HepG2 (cell line): ENCODE data around the gene GSTM2. TPM values are rescaled to one million over a fixed set of nuclear protein-coding genes. Genes with fewer than 3 reads are reported as not detected.
A peak's percentile ranks its signal among the peaks of the same experiment; 100 is the strongest.

Experiments
- ATAC-seq: fragments of 200-7000 bp; cut with Tn5 transposase; 3 replicates; pipeline ENCODE4 v1.9.1; 2020; ENCODE audit warnings: mild to moderate bottlenecking, moderate library complexity
- BruUV-seq: library from RNA; stranded (reverse); fragments of 400-500 nt; replicated peaks from 2 replicates; lab custom pipeline; 2021; lab: Mats Ljungman, UMichigan
- CTCF ChIA-PET: fragments of 300-600 bp; formaldehyde crosslinking; extraction: SDS; loops from one replicate; lab custom pipeline; 2021; ENCODE audit warnings: low total read pairs, inconsistent platforms, low intra/inter-chr PET ratio; lab: Yijun Ruan, JAX
- POLR2A ChIA-PET: fragments of 350-600 bp; sonication (Branson Sonifier 250); formaldehyde crosslinking; loops from one replicate; lab custom pipeline; 2020; ENCODE audit warnings: antibody characterized with exemption, inconsistent platforms; lab: Yijun Ruan, JAX
- DNase-seq: peaks from one replicate; pipeline ENCODE4 v3.0.0-alpha.2; 2015; ENCODE audit warnings: low spot score
- FAIRE-seq: peaks from 3 replicates; lab custom pipeline; 2011; peaks lifted over from hg19 to GRCh38; lab: Jason Lieb, UNC
- H2AFZ ChIP-seq: one replicate; pipeline ENCODE4 v1.6.1; 2011; ENCODE audit warnings: low read length, inconsistent platforms
- H3K27ac ChIP-seq: fragments of 300-600 bp; 3 replicates; pipeline ENCODE4 v1.8.0; 2011; ENCODE audit warnings: mixed run types, mild to moderate bottlenecking, mixed read lengths, low read length, inconsistent platforms; ENCODE audit not compliant: insufficient read depth; ENCODE audit errors: extremely low read length
- H3K27me3 ChIP-seq, 2 experiments: fragments of 200-600 bp in 1 of 2; 2 replicates in 1 of 2; 3 replicates in 1 of 2; pipeline versions ENCODE4 v1.6.0 to v1.8.0; 2011; ENCODE audit warnings: low read length in 2 of 2, mild to moderate bottlenecking in 2 of 2, moderate library complexity in 2 of 2, inconsistent platforms in 1 of 2; ENCODE audit not compliant: insufficient read depth in 2 of 2, control insufficient read depth in 1 of 2
- H3K36me3 ChIP-seq, 2 experiments: fragments of 200-600 bp in 1 of 2; replicated peaks in 1 of 2; 2 replicates in 1 of 2; 3 replicates in 1 of 2; pipeline versions ENCODE4 v1.5.1 to v1.8.0; 2011; ENCODE audit warnings: low read length in 2 of 2, inconsistent platforms in 1 of 2; ENCODE audit not compliant: insufficient read depth in 2 of 2, control insufficient read depth in 1 of 2
- H3K4me1 ChIP-seq: 2 replicates; pipeline ENCODE4 v1.5.1; 2012; ENCODE audit warnings: low read length, inconsistent platforms; ENCODE audit not compliant: insufficient read depth
- H3K4me2 ChIP-seq: 2 replicates; pipeline ENCODE4 v1.6.0; 2011; ENCODE audit warnings: low read depth, low read length, inconsistent platforms
- H3K4me3 ChIP-seq, 3 experiments: fragments of 200-600 bp in 1 of 3; sonication (generic), shearing (Covaris generic) in 1 of 3; replicated peaks in 1 of 3; 2 replicates each; pipeline ENCODE4 v1.5.1; 2011 to 2016; ENCODE audit warnings: low read length in 3 of 3, inconsistent platforms in 2 of 3, low read depth in 2 of 3, mild to moderate bottlenecking in 2 of 3, control low read depth in 1 of 3, mixed read lengths in 1 of 3; ENCODE audit not compliant: insufficient read depth in 1 of 3
- H3K79me2 ChIP-seq: one replicate; pipeline ENCODE4 v1.6.1; 2011; ENCODE audit warnings: low read length, inconsistent platforms; ENCODE audit not compliant: insufficient read depth
- H3K9ac ChIP-seq: 2 replicates; pipeline ENCODE4 v1.6.0; 2011; ENCODE audit warnings: mild to moderate bottlenecking, low read depth, low read length, inconsistent platforms; ENCODE audit not compliant: insufficient read depth
- H3K9me3 ChIP-seq: 2 replicates; pipeline ENCODE4 v1.5.1; 2012; ENCODE audit warnings: mild to moderate bottlenecking, low read length
- H4K20me1 ChIP-seq: 2 replicates; pipeline ENCODE4 v1.6.0; 2011; ENCODE audit warnings: inconsistent platforms, mild to moderate bottlenecking, low read length, moderate library complexity; ENCODE audit not compliant: insufficient read depth
- DMAP1 ChIP-seq: IDR thresholded peaks from 2 replicates; pipeline ENCODE4 v1.6.1; 2016
- MIER2 ChIP-seq: IDR thresholded peaks from 2 replicates; pipeline ENCODE4 v1.6.1; 2016; ENCODE audit warnings: missing biosample characterization, missing genetic modification reagents
- RAD21 ChIP-seq: fragments of 450-650 bp; formaldehyde crosslinking; IDR thresholded peaks from 2 replicates; pipeline ENCODE4 v1.5.0; 2020; ENCODE audit warnings: mild to moderate bottlenecking
- RBFOX2 ChIP-seq: fragments of 200-400 bp; formaldehyde crosslinking; IDR thresholded peaks from 2 replicates; pipeline ENCODE4 v1.6.1; 2017; ENCODE audit warnings: low read depth, mild to moderate bottlenecking, low read length
- TMF1 ChIP-seq: sonication (generic); formaldehyde crosslinking; IDR thresholded peaks from 2 replicates; pipeline ENCODE4 v1.8.1; 2022; ENCODE audit warnings: low read depth, missing genetic modification reagents
- ZBTB38 ChIP-seq: sonication (generic); formaldehyde crosslinking; IDR thresholded peaks from 2 replicates; pipeline ENCODE4 v1.5.1; 2020; ENCODE audit warnings: mild to moderate bottlenecking, missing genetic modification reagents
- ZBTB42 ChIP-seq: sonication (generic); formaldehyde crosslinking; IDR thresholded peaks from 2 replicates; pipeline ENCODE4 v1.5.0; 2020; ENCODE audit warnings: mild to moderate bottlenecking, missing genetic modification reagents
- ZBTB8A ChIP-seq: sonication (generic); formaldehyde crosslinking; IDR thresholded peaks from 2 replicates; pipeline ENCODE4 v1.4.0; 2020; ENCODE audit warnings: mild to moderate bottlenecking, low read depth, missing genetic modification reagents, borderline replicate concordance
- WGBS: methylation state at CpG from one replicate; pipeline ENCODE4 v1.1.6; 2017; ENCODE audit warnings: low lambda C conversion rate; 5-methylcytosine and 5-hydroxymethylcytosine counted together
- in situ Hi-C: cut with HindIII; loops from 2 replicates; pipeline ENCODE4 v1.10.0; 2017; ENCODE audit warnings: low pct_unique_long_range_greater_than_20kb; ENCODE audit not compliant: extremely low pct_ligation_motif_present
- intact Hi-C: fragments of 100-400 bp; cut with micrococcal nuclease; formaldehyde crosslinking; loops from one replicate; pipeline ENCODE4 v1.10.0; 2022; ENCODE audit not compliant: unreplicated experiment
- polyA plus RNA-seq, 8 experiments: library from polyadenylated mRNA; depleted of rRNA in 3 of 8; stranded (reverse) in 7 of 8; unstranded in 1 of 8; fragments of >200 nt; fragmentation: Illumina TruSeq in 4 of 8; extraction: Trizol in 4 of 8; gene quantifications; 2 replicates each; pipeline versions ENCODE4 v1.2.1 to v1.2.3, GENCODE V29; 2011 to 2016; ENCODE audit warnings: low read depth in 4 of 8, missing spikeins in 1 of 8, mixed read lengths in 1 of 8; ENCODE audit not compliant: insufficient read depth in 1 of 8
- total RNA-seq, 5 experiments: library from RNA; depleted of rRNA; stranded (reverse); fragments of >200 nt; fragmentation: Illumina TruSeq; extraction: Trizol; gene quantifications; 2 replicates each; pipeline ENCODE4 v1.2.3, GENCODE V29; 2016; ENCODE audit warnings: low read depth in 1 of 5
- TF ChIP-seq, protein P1 (sequence below): sonication (generic); formaldehyde crosslinking; IDR thresholded peaks from 2 replicates; pipeline ENCODE4 v1.8.1; 2022; ENCODE audit warnings: mild to moderate bottlenecking, missing genetic modification reagents
- TF ChIP-seq, protein P2 (sequence below): IDR thresholded peaks from 2 replicates; pipeline ENCODE4 v1.6.1; 2016
- TF ChIP-seq, protein P3 (sequence below): sonication (generic); formaldehyde crosslinking; IDR thresholded peaks from 2 replicates; pipeline ENCODE4 v1.4.0; 2020; ENCODE audit warnings: missing genetic modification reagents, borderline replicate concordance

Gene GSTM2
- total and polyA plus RNA-seq, 2 of the 13 experiments (the other 11 are each of a cell fraction or from before 2014, with no cell fraction given), result 7.0 to 15.0 TPM

DNA sequence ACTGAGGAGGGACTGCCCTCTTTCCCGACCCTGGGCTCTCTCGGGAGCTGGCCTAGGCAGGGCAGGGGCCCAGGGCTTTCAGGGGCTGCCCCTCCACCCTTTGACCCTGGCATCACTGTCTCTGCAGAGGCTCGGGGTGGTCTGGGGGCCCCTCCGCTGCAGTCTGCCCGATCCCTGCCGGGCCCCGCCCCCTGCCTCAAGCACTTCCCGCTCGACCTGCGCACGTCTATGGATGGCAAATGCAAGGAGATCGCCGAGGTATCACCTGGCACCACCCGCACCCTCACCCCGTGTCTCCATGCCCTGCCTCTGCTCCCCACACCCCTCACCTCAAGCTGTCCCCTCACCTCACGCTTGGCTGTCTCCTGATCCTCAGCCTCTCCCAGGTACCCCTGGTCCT is 42.7 kb upstream of the GSTM2 start:
- H3K27ac ChIP-seq, result no peak overlapping the region
- BruUV-seq, result no TSS peak
- peaks cover 35 to 55% of the 10 kb centered on the region in 2 experiments for H3K36me3 ChIP-seq
- no peak overlapping the region for H3K4me3 ChIP-seq
- intact Hi-C loops, result no loop called here
- POLR2A ChIA-PET, result interaction anchor here (1.1 to 1.2 kb wide), 2 partner anchors 11 to 77 kb away, joined by 3 to 6 read pairs; partner anchors contain the start of gene GNAI3
- 84% methylated on average over 9 of the region's 16 CpGs for WGBS
- no peak overlapping the region for H2AFZ ChIP-seq
- peaks cover 46% of the 10 kb centered on the region for H3K79me2 ChIP-seq
- FAIRE-seq (no peak), DNase-seq (no peak), ATAC-seq (no peak)
- H4K20me1 ChIP-seq, result peaks cover 39% of the 10 kb centered on the region
- no peak overlapping the region for H3K9ac ChIP-seq
- TF ChIP-seq RBFOX2 (peak; percentile 43; the same call in 1 of the 2 replicates), ZBTB38 (no peak)
- H3K9me3 ChIP-seq, result no peaks in the 10 kb centered on the region
- in situ Hi-C loops, result no loop called here
- no peaks in the 10 kb centered on the region; a peak in 1 of 5 replicates for H3K27me3 ChIP-seq
- H3K4me1 ChIP-seq, result peaks cover 25% of the 10 kb centered on the region
- no peak overlapping the region for H3K4me2 ChIP-seq
- CTCF ChIA-PET, result no interaction called here

DNA sequence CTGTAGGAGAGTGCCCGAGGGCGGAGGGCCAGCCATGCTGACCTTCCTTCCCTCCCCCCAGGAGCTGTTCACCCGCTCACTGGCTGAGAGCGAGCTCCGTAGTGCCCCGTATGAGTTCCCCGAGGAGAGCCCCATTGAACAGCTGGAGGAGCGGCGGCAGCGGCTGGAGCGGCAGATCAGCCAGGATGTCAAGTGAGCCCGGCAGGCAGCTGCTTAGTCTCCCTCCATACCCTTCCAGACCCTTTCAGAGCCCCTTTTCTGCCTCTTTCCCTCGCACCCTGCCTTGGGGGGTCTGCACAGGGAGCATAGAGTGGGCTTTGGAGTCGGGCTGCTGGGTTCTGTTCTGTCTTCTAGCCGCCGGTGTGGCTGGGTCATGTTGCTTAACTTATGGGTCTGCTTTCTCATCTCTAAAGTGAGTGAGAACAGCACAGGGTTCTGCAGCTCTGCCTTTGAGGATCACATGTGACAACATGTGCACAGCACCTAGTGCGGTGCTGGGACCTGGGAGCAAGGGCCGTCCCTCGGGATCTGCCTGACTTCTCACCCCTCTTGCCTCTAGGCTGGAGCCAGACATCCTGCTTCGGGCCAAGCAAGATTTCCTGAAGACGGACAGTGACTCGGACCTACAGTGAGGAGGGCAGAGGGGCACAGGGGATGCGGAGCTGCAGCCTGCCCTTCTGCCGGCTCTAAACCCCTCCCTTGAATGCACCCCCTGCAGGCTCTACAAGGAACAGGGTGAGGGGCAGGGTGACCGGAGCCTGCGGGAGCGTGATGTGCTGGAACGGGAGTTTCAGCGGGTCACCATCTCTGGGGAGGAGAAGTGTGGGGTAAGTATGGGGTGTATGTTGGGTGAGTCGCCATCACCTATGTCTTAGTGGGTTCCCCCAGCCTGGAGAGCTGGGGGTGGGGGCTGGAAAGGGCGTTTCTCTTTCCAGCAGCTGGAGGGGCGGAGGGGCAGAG is 42.0 kb upstream of the GSTM2 start:
- H4K20me1 ChIP-seq, result peaks cover 39% of the 10 kb centered on the region
- no peaks in the 10 kb centered on the region for H3K9me3 ChIP-seq
- no peak for ATAC-seq
- H3K27me3 ChIP-seq, result no peaks in the 10 kb centered on the region
- no peak for DNase-seq
- no peak overlapping the region for H3K27ac ChIP-seq
- in situ Hi-C loops (no loop called here), intact Hi-C loops (no loop called here)
- POLR2A ChIA-PET, result interaction anchor here (1.1 kb wide), 1 partner anchor 10 kb away, joined by 3 read pairs; no protein-coding TSS in a partner anchor
- H3K79me2 ChIP-seq, result peaks cover 41% of the 10 kb centered on the region
- over 99% methylated on average over 31 of the region's 32 CpGs for WGBS
- H3K9ac ChIP-seq, result no peak overlapping the region
- peaks cover 25% of the 10 kb centered on the region for H3K4me1 ChIP-seq
- CTCF ChIA-PET, result no interaction called here
- no peak overlapping the region for H3K4me2 ChIP-seq
- no peak for FAIRE-seq
- H3K4me3 ChIP-seq, result no peak overlapping the region
- BruUV-seq, result no TSS peak
- H3K36me3 ChIP-seq, result peaks cover 40 to 59% of the 10 kb centered on the region in 2 experiments
- no peak overlapping the region for H2AFZ ChIP-seq
- TF ChIP-seq DMAP1 (CRISPR knock-in tag), result no peak
- no peak for TF ChIP-seq MIER2 (CRISPR knock-in tag)
- TF ChIP-seq, protein P1, sequence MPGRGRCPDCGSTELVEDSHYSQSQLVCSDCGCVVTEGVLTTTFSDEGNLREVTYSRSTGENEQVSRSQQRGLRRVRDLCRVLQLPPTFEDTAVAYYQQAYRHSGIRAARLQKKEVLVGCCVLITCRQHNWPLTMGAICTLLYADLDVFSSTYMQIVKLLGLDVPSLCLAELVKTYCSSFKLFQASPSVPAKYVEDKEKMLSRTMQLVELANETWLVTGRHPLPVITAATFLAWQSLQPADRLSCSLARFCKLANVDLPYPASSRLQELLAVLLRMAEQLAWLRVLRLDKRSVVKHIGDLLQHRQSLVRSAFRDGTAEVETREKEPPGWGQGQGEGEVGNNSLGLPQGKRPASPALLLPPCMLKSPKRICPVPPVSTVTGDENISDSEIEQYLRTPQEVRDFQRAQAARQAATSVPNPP, result no peak
- TF ChIP-seq, protein P2, sequence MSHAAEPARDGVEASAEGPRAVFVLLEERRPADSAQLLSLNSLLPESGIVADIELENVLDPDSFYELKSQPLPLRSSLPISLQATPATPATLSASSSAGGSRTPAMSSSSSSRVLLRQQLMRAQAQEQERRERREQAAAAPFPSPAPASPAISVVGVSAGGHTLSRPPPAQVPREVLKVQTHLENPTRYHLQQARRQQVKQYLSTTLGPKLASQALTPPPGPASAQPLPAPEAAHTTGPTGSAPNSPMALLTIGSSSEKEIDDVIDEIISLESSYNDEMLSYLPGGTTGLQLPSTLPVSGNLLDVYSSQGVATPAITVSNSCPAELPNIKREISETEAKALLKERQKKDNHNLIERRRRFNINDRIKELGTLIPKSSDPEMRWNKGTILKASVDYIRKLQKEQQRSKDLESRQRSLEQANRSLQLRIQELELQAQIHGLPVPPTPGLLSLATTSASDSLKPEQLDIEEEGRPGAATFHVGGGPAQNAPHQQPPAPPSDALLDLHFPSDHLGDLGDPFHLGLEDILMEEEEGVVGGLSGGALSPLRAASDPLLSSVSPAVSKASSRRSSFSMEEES (CRISPR knock-in tag), result no peak
- TF ChIP-seq TMF1 (CRISPR knock-in tag), result no peak
- no peak for TF ChIP-seq ZBTB42 (CRISPR knock-in tag)
- TF ChIP-seq RAD21 (CRISPR knock-in tag), result no peak
- TF ChIP-seq, protein P3, sequence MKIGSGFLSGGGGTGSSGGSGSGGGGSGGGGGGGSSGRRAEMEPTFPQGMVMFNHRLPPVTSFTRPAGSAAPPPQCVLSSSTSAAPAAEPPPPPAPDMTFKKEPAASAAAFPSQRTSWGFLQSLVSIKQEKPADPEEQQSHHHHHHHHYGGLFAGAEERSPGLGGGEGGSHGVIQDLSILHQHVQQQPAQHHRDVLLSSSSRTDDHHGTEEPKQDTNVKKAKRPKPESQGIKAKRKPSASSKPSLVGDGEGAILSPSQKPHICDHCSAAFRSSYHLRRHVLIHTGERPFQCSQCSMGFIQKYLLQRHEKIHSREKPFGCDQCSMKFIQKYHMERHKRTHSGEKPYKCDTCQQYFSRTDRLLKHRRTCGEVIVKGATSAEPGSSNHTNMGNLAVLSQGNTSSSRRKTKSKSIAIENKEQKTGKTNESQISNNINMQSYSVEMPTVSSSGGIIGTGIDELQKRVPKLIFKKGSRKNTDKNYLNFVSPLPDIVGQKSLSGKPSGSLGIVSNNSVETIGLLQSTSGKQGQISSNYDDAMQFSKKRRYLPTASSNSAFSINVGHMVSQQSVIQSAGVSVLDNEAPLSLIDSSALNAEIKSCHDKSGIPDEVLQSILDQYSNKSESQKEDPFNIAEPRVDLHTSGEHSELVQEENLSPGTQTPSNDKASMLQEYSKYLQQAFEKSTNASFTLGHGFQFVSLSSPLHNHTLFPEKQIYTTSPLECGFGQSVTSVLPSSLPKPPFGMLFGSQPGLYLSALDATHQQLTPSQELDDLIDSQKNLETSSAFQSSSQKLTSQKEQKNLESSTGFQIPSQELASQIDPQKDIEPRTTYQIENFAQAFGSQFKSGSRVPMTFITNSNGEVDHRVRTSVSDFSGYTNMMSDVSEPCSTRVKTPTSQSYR (CRISPR knock-in tag), result no peak
- no peak for TF ChIP-seq ZBTB8A (CRISPR knock-in tag)
